CD4-positive, alpha-beta T cell treated with Interleukin-17A for 4 hours (primary cell): ENCODE data around the gene HOXA5.

Experiments used
- DNase-seq: peaks from one replicate; pipeline ENCODE4 v3.0.0-alpha.2; 2020; ENCODE audit warnings: mixed read lengths

The HOXA5 gene

GRCh38 chr7:27091941-27092818, 51.3 kb downstream of the HOXA5 start:
- no peak for DNase-seq

- DNase-seq: no peak
These were observed 52.4 kb downstream of the HOXA5 start for GRCh38 chr7:27091105-27091504.
